Neural progenitor cell (in vitro differentiated cells): ENCODE data around the gene WDFY2.

Experiments
- CTCF ChIP-seq: fragments of 200-600 bp; sonication (generic); IDR thresholded peaks from 2 replicates; pipeline ENCODE4 v1.5.1; 2017; ENCODE audit warnings: antibody characterized with exemption, mild to moderate bottlenecking
- EZH2 ChIP-seq: fragments of 200-600 bp; sonication (generic); IDR thresholded peaks from 2 replicates; pipeline ENCODE4 v1.6.1; 2017; ENCODE audit warnings: antibody characterized with exemption, mild to moderate bottlenecking, moderate library complexity
- EZH2phosphoT487 ChIP-seq: fragments of 200-600 bp; sonication (generic); IDR thresholded peaks from 2 replicates; pipeline ENCODE4 v1.6.1; 2017; ENCODE audit warnings: antibody characterized with exemption

GRCh38 chr13:51733374-51734298 is 149.4 kb downstream of the WDFY2 start:
- TF ChIP-seq EZH2 (no peak), CTCF (no peak), EZH2phosphoT487 (no peak)
